ENCODE results near the gene ZNF563.

Gene ZNF563

DNA sequence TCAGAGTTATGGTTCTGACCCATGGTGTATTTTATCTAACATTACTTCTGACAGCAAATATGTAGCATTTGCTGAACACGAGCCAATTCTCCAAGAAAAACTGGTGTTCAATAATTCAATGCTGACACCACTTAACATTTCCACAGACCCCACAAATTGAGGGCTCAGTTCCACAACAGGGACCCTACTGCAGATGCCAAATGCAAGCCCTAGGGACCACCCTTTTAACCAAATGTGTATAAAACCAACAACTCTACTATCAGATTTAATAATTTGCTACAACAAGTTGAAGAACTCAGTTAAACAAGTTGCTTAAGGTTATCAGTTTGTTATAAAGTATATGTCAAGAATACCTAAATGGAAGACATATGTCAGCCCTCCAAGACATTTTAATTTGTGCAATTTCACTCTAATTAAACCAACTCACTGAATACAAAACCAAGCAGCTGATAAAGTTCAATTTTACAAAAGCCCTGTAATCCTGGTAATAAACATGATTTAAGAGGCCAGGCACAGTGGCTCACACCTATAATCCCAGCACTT, 45.4 kb downstream of the ZNF563 start:
- no peak overlapping the region for H3K27ac ChIP-seq
- in situ Hi-C loops (cut with HindIII; ENCODE audit: low pct_ligation_motif_present, low sequenced_read_pairs) = no loop called here

GRCh38 chr19:12284631-12285030, 48.8 kb downstream of the ZNF563 start:
- TF ChIP-seq, protein P1, sequence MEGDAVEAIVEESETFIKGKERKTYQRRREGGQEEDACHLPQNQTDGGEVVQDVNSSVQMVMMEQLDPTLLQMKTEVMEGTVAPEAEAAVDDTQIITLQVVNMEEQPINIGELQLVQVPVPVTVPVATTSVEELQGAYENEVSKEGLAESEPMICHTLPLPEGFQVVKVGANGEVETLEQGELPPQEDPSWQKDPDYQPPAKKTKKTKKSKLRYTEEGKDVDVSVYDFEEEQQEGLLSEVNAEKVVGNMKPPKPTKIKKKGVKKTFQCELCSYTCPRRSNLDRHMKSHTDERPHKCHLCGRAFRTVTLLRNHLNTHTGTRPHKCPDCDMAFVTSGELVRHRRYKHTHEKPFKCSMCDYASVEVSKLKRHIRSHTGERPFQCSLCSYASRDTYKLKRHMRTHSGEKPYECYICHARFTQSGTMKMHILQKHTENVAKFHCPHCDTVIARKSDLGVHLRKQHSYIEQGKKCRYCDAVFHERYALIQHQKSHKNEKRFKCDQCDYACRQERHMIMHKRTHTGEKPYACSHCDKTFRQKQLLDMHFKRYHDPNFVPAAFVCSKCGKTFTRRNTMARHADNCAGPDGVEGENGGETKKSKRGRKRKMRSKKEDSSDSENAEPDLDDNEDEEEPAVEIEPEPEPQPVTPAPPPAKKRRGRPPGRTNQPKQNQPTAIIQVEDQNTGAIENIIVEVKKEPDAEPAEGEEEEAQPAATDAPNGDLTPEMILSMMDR (IDR thresholded peaks at IDR 0.05; ENCODE audit: low read depth, low read length, missing control alignments) = no peak
- no peak overlapping the region for H3K4me3 ChIP-seq (ENCODE audit: low read depth, low read length)
- in situ Hi-C loops (cut with HindIII; ENCODE audit: low pct_ligation_motif_present, low sequenced_read_pairs) = no loop called here
- no peak for DNase-seq
- no peak overlapping the region for H3K27ac ChIP-seq
- no peaks in the 10 kb centered on the region for H3K27me3 ChIP-seq (replicated peaks)
- H3K36me3 ChIP-seq (replicated peaks) = no peaks in the 10 kb centered on the region

More for the DNA sequence above, 45.4 kb downstream of the ZNF563 start:
- H3K4me3 ChIP-seq (ENCODE audit: low read depth, low read length) = no peak overlapping the region
- DNase-seq = no peak
- no peaks in the 10 kb centered on the region for H3K36me3 ChIP-seq (replicated peaks)
- no peaks in the 10 kb centered on the region for H3K27me3 ChIP-seq (replicated peaks)
- TF ChIP-seq, protein P1 (IDR thresholded peaks at IDR 0.05; ENCODE audit: low read depth, low read length, missing control alignments) = no peak

DNA sequence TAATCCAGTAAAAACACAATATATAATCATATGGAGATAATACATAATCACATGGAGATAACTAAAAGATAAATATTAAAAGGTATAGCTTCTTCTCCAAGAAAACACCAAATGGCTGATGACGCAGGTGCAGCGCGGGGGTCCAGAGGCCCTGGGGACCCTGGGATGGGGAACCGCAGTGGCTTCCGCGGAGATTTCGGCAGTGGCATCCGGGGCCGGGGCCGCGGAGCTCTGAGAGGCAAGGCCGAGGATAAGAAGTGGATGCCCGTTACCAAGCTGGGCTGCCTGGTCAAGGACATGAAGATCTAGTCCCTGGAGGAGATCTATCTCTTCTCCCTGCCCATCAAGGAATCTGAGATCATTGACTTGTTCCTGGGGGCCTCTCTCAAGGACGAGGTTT, 49.2 kb downstream of the ZNF563 start:
- H3K36me3 ChIP-seq (replicated peaks) = no peaks in the 10 kb centered on the region

GRCh38 chr19:12278713-12279112, 54.7 kb downstream of the ZNF563 start:
- TF ChIP-seq, protein P1 (IDR thresholded peaks at IDR 0.05; ENCODE audit: low read depth, low read length, missing control alignments) = no peak
- Histone ChIP-seq H3K36me3 (replicated peaks) (peaks cover 3% of the 10 kb centered on the region), H3K27ac (no peak overlapping the region), H3K4me3 (ENCODE audit: low read depth, low read length) (no peak overlapping the region), H3K27me3 (replicated peaks) (no peaks in the 10 kb centered on the region)
- in situ Hi-C loops (cut with HindIII; ENCODE audit: low pct_ligation_motif_present, low sequenced_read_pairs) = no loop called here
- DNase-seq = no peak

More for the DNA sequence above, 49.2 kb downstream of the ZNF563 start:
- no peaks in the 10 kb centered on the region for H3K27me3 ChIP-seq (replicated peaks)
- TF ChIP-seq, protein P1 (IDR thresholded peaks at IDR 0.05; ENCODE audit: low read depth, low read length, missing control alignments) = no peak
- in situ Hi-C loops (cut with HindIII; ENCODE audit: low pct_ligation_motif_present, low sequenced_read_pairs) = no loop called here
- H3K4me3 ChIP-seq (ENCODE audit: low read depth, low read length) = no peak overlapping the region
- no peak for DNase-seq
- H3K27ac ChIP-seq = no peak overlapping the region

GRCh38 chr19:12272980-12273901, 60.2 kb downstream of the ZNF563 start:
- no peaks in the 10 kb centered on the region for H3K27me3 ChIP-seq (replicated peaks)
- in situ Hi-C loops (cut with HindIII; ENCODE audit: low pct_ligation_motif_present, low sequenced_read_pairs) = no loop called here
- H3K27ac ChIP-seq = no peak overlapping the region
- H3K36me3 ChIP-seq (replicated peaks) = peaks cover 14% of the 10 kb centered on the region
- DNase-seq = no peak
- no peak overlapping the region for H3K4me3 ChIP-seq (ENCODE audit: low read depth, low read length)
- TF ChIP-seq, protein P1 (IDR thresholded peaks at IDR 0.05; ENCODE audit: low read depth, low read length, missing control alignments) = no peak

Measured in brain microvascular endothelial cell (primary cell).